Neuronal stem cell (in vitro differentiated cells): ENCODE measurements around the gene GPR161.

Experiments
- DNase-seq: peaks from one replicate; pipeline ENCODE4 v3.0.0-alpha.2; 2013; ENCODE audit warnings: low spot score
- H2AFZ ChIP-seq: one replicate; pipeline ENCODE4 v1.6.1; 2013; ENCODE audit warnings: mild to moderate bottlenecking, low read length, inconsistent platforms
- H2AK5ac ChIP-seq: 2 replicates; pipeline ENCODE4 v1.6.1; 2013; ENCODE audit warnings: low read depth, mild to moderate bottlenecking, inconsistent platforms, low read length, moderate library complexity, mixed read lengths
- H2BK120ac ChIP-seq: 2 replicates; pipeline ENCODE4 v1.6.1; 2013; ENCODE audit warnings: low read depth, mild to moderate bottlenecking, inconsistent platforms, low read length, moderate library complexity, mixed read lengths
- H2BK12ac ChIP-seq: one replicate; pipeline ENCODE4 v1.6.1; 2013; ENCODE audit warnings: low read length, inconsistent platforms
- H2BK15ac ChIP-seq: 2 replicates; pipeline ENCODE4 v1.6.1; 2013; ENCODE audit warnings: mild to moderate bottlenecking, low read length, inconsistent platforms, mixed read lengths
- H2BK5ac ChIP-seq: one replicate; pipeline ENCODE4 v1.6.1; 2013; ENCODE audit warnings: inconsistent platforms, mild to moderate bottlenecking, low read length, moderate library complexity
- H3K14ac ChIP-seq: one replicate; pipeline ENCODE4 v1.6.1; 2013; ENCODE audit warnings: low read length, inconsistent platforms
- H3K18ac ChIP-seq: 2 replicates; pipeline ENCODE4 v1.6.1; 2013; ENCODE audit warnings: low read length, inconsistent platforms
- H3K23ac ChIP-seq: 2 replicates; pipeline ENCODE4 v1.6.1; 2013; ENCODE audit warnings: low read depth, mild to moderate bottlenecking, mixed read lengths, low read length, inconsistent platforms; ENCODE audit not compliant: poor library complexity
- H3K27ac ChIP-seq: replicated peaks from 3 replicates; pipeline ENCODE4 v1.5.1; 2013; ENCODE audit warnings: low read length, inconsistent platforms
- H3K27me3 ChIP-seq, 3 experiments: 2 replicates each; pipeline ENCODE4 v1.6.1; 2013; ENCODE audit warnings: low read length in 3 of 3, mild to moderate bottlenecking in 2 of 3, inconsistent platforms in 1 of 3, low read depth in 1 of 3, mixed read lengths in 1 of 3, moderate library complexity in 1 of 3; ENCODE audit not compliant: control insufficient read depth in 3 of 3, insufficient read depth in 3 of 3
- H3K36me3 ChIP-seq, 2 donors: replicated peaks in 1 of 2; 2 replicates each; pipeline ENCODE4 v1.6.1; 2013; ENCODE audit warnings: low read length in 2 of 2; ENCODE audit not compliant: control insufficient read depth in 2 of 2, insufficient read depth in 2 of 2
- H3K4ac ChIP-seq: 2 replicates; pipeline ENCODE4 v1.6.1; 2013; ENCODE audit warnings: inconsistent platforms, mild to moderate bottlenecking, low read length, moderate library complexity
- H3K4me1 ChIP-seq, 2 donors: 1 replicate in 1 of 2; 2 replicates in 1 of 2; pipeline ENCODE4 v1.6.1; 2013; ENCODE audit warnings: low read length in 2 of 2, low read depth in 1 of 2; ENCODE audit not compliant: control insufficient read depth in 2 of 2, insufficient read depth in 1 of 2
- H3K4me2 ChIP-seq: one replicate; pipeline ENCODE4 v1.6.1; 2013; ENCODE audit warnings: mild to moderate bottlenecking, low read length, inconsistent platforms; ENCODE audit not compliant: insufficient read depth, poor library complexity, severe bottlenecking
- H3K4me3 ChIP-seq, 2 donors: 2 replicates each; pipeline ENCODE4 v1.5.1; 2013; ENCODE audit warnings: low read length in 2 of 2, mild to moderate bottlenecking in 2 of 2, inconsistent platforms in 1 of 2, moderate library complexity in 1 of 2
- H3K79me1 ChIP-seq: one replicate; pipeline ENCODE4 v1.6.1; 2013; ENCODE audit warnings: low read depth, mild to moderate bottlenecking, inconsistent platforms, low read length, moderate library complexity
- H3K9ac ChIP-seq: one replicate; pipeline ENCODE4 v1.6.1; 2013; ENCODE audit warnings: mild to moderate bottlenecking, low read depth, low read length, inconsistent platforms; ENCODE audit not compliant: poor library complexity
- H3K9me3 ChIP-seq, 2 donors: replicated peaks in 1 of 2; 2 replicates each; pipeline versions ENCODE3 to v1.6.1; 2013; ENCODE audit warnings: low read length in 2 of 2, mild to moderate bottlenecking in 2 of 2, inconsistent platforms in 1 of 2, low read depth in 1 of 2, mixed read lengths in 1 of 2, moderate library complexity in 1 of 2; ENCODE audit not compliant: control insufficient read depth in 2 of 2, insufficient read depth in 1 of 2
- H4K8ac ChIP-seq: one replicate; pipeline ENCODE4 v1.6.1; 2013; ENCODE audit warnings: low read depth, mild to moderate bottlenecking, inconsistent platforms, low read length, moderate library complexity
- H4K91ac ChIP-seq: one replicate; pipeline ENCODE4 v1.6.1; 2013; ENCODE audit warnings: low read length, low read depth, mild to moderate bottlenecking, inconsistent platforms; ENCODE audit not compliant: poor library complexity
- WGBS, 2 donors: extraction: QIAGEN DNeasy Blood & Tissue Kit; methylation state at CpG; one replicate each; pipeline ENCODE4 v1.1.7; 2013; ENCODE audit warnings: missing lambda C conversion rate in 2 of 2, mixed read lengths in 1 of 2; ENCODE audit not compliant: insufficient read length in 2 of 2, insufficient replicate concordance in 1 of 2; ENCODE audit errors: extremely low coverage in 2 of 2; 5-methylcytosine and 5-hydroxymethylcytosine counted together

Gene GPR161

GRCh38 chr1:168104535-168104934 is 32.2 kb downstream of the GPR161 start:
- Histone ChIP-seq H3K36me3 (peaks cover 12 to 72% of the 10 kb centered on the region in 2 donors), H3K9ac (no peak overlapping the region), H3K27ac (no peak overlapping the region), H2BK15ac (no peak overlapping the region), H2BK5ac (no peak overlapping the region), H2AK5ac (no peak overlapping the region), H2BK120ac (no peak overlapping the region), H3K23ac (no peak overlapping the region), H3K4ac (no peak overlapping the region), H3K27me3 (no peaks in the 10 kb centered on the region), H2AFZ (no peak overlapping the region), H3K79me1 (peaks cover 2% of the 10 kb centered on the region), H3K18ac (no peak overlapping the region), H4K91ac (no peak overlapping the region), H3K4me3 (peak overlapping the region in 1 of 2 donors; percentile 23), H2BK12ac (no peak overlapping the region), H3K4me1 (peaks cover 0 to 5% of the 10 kb centered on the region in 2 donors), H3K14ac (no peak overlapping the region), H3K9me3 (no peaks in the 10 kb centered on the region), H4K8ac (no peak overlapping the region), H3K4me2 (no peak overlapping the region)
- WGBS, 2 donors: no CpG with 5 or more reads among the region's 11 CpGs
- DNase-seq: no peak

- Histone ChIP-seq H3K4me2 (no peak overlapping the region), H3K9ac (no peak overlapping the region), H2AK5ac (no peak overlapping the region), H3K4ac (no peak overlapping the region), H3K4me3 (no peak overlapping the region), H3K18ac (no peak overlapping the region), H3K27me3 (no peaks in the 10 kb centered on the region), H2BK12ac (no peak overlapping the region), H3K23ac (no peak overlapping the region), H3K36me3 (peaks cover 21 to 74% of the 10 kb centered on the region in 2 donors), H3K9me3 (no peaks in the 10 kb centered on the region), H2BK5ac (no peak overlapping the region), H3K4me1 (peaks cover 0 to 1% of the 10 kb centered on the region in 2 donors), H2BK120ac (no peak overlapping the region), H2AFZ (no peak overlapping the region), H3K79me1 (peaks cover 2% of the 10 kb centered on the region), H3K27ac (no peak overlapping the region), H3K14ac (no peak overlapping the region), H2BK15ac (no peak overlapping the region), H4K91ac (no peak overlapping the region), H4K8ac (no peak overlapping the region)
- no CpG with 5 or more reads among the region's 1 CpG for WGBS, 2 donors
- DNase-seq: no peak
Measured at GRCh38 chr1:168102487-168102886, 34.2 kb downstream of the GPR161 start.

- no peaks in the 10 kb centered on the region for H3K9me3 ChIP-seq
- no peak overlapping the region for H3K9ac ChIP-seq
- no peak overlapping the region for H3K4ac ChIP-seq
- no peak overlapping the region for H3K4me3 ChIP-seq
- H2AFZ ChIP-seq: no peak overlapping the region
- no peak overlapping the region for H2AK5ac ChIP-seq
- no peak for DNase-seq
- H3K79me1 ChIP-seq: peaks cover 2% of the 10 kb centered on the region
- no peak overlapping the region for H2BK15ac ChIP-seq
- H3K4me1 ChIP-seq: peaks cover 0 to under 1% of the 10 kb centered on the region in 2 donors
- no peak overlapping the region for H2BK120ac ChIP-seq
- H3K36me3 ChIP-seq: peaks cover 32 to 82% of the 10 kb centered on the region in 2 donors
- H2BK12ac ChIP-seq: no peak overlapping the region
- H3K27ac ChIP-seq: no peak overlapping the region
- WGBS, 2 donors: no CpG with 5 or more reads among the region's 8 CpGs
- no peak overlapping the region for H2BK5ac ChIP-seq
- no peak overlapping the region for H3K4me2 ChIP-seq
- H3K18ac ChIP-seq: no peak overlapping the region
- no peaks in the 10 kb centered on the region for H3K27me3 ChIP-seq
- H3K23ac ChIP-seq: no peak overlapping the region
- no peak overlapping the region for H3K14ac ChIP-seq
- no peak overlapping the region for H4K91ac ChIP-seq
- H4K8ac ChIP-seq: no peak overlapping the region
Measured at GRCh38 chr1:168101336-168101735, 35.4 kb downstream of the GPR161 start.

GRCh38 chr1:168100315-168101002 is 36.3 kb downstream of the GPR161 start:
- Histone ChIP-seq H3K14ac (no peak overlapping the region), H3K27me3 (no peaks in the 10 kb centered on the region), H3K4me1 (no peaks in the 10 kb centered on the region), H3K23ac (no peak overlapping the region), H3K79me1 (peaks cover 2% of the 10 kb centered on the region), H4K91ac (no peak overlapping the region), H3K27ac (no peak overlapping the region), H2AK5ac (no peak overlapping the region), H3K36me3 (peaks cover 36 to 88% of the 10 kb centered on the region in 2 donors), H4K8ac (no peak overlapping the region), H3K9ac (no peak overlapping the region), H2BK12ac (no peak overlapping the region), H3K9me3 (no peaks in the 10 kb centered on the region), H3K18ac (no peak overlapping the region), H2AFZ (no peak overlapping the region), H2BK5ac (no peak overlapping the region), H2BK15ac (no peak overlapping the region), H3K4me2 (no peak overlapping the region), H3K4ac (no peak overlapping the region), H2BK120ac (no peak overlapping the region), H3K4me3 (no peak overlapping the region)
- no peak for DNase-seq
- WGBS, 2 donors: no CpG with 5 or more reads among the region's 7 CpGs
